Left ventricle myocardium superior (tissue), 1 donor: ENCODE results near the gene PTCRA. TPM values are rescaled to one million over a fixed set of nuclear protein-coding genes. Genes with fewer than 3 reads are reported as not detected.
A peak's percentile ranks its signal among the peaks of the same experiment; 100 is the strongest.

Experiments
- ATAC-seq: fragments of 200-7000 bp; cut with Tn5 transposase; one replicate; pipeline ENCODE4 v1.9.1; 2020; ENCODE audit warnings: mild to moderate bottlenecking, moderate library complexity
- DNase-seq: peaks from one replicate; pipeline ENCODE4 v3.0.0-alpha.2; 2020
- intact Hi-C: fragments of 100-400 bp; cut with micrococcal nuclease; formaldehyde crosslinking; loops from one replicate; pipeline ENCODE4 v1.11.0; 2022
- total RNA-seq: library from RNA; stranded (reverse); fragmentation: NEBNext Ultra II Directional; extraction: Animal tissue kit (Norgen Biotek cat#: 25700); gene quantifications from one replicate; pipeline ENCODE4 v1.2.1, GENCODE V29; 2021
- donor health status: DM: no; HTN: yes; CAD: no; lungs with severe emphysema.

The PTCRA gene
- total RNA-seq, 1 donor from 2014 or later = not detected

GRCh38 chr6:42967228-42967627, 51.4 kb downstream of the PTCRA start:
- intact Hi-C loops = no loop called here
- DNase-seq = no peak
- no peak for ATAC-seq

- intact Hi-C loops = no loop called here
Measured at GRCh38 chr6:42968126-42968701, 52.4 kb downstream of the PTCRA start.

GRCh38 chr6:42968783-42969182, 52.9 kb downstream of the PTCRA start:
- DNase-seq (no peak), ATAC-seq (no peak)
- intact Hi-C loops = no loop called here

More at GRCh38 chr6:42968126-42968701, 52.4 kb downstream of the PTCRA start:
- ATAC-seq (no peak), DNase-seq (no peak)

- ATAC-seq (no peak), DNase-seq (no peak)
- intact Hi-C loops = no loop called here
Measured at GRCh38 chr6:42969431-42969830, 53.6 kb downstream of the PTCRA start.

- intact Hi-C loops = no loop called here
Measured at GRCh38 chr6:42969934-42970333, 54.1 kb downstream of the PTCRA start.

GRCh38 chr6:42970871-42971612, 55.2 kb downstream of the PTCRA start:
- DNase-seq (no peak), ATAC-seq (peak; percentile 51)
- intact Hi-C loops = no loop called here

More at GRCh38 chr6:42969934-42970333, 54.1 kb downstream of the PTCRA start:
- ATAC-seq = no peak
- no peak for DNase-seq

GRCh38 chr6:42971746-42972327, 56.0 kb downstream of the PTCRA start:
- DNase-seq = no peak
- no peak for ATAC-seq
- intact Hi-C loops = no loop called here

- no peak for ATAC-seq
- DNase-seq = no peak
- intact Hi-C loops = no loop called here
Measured at GRCh38 chr6:42973926-42974325, 58.1 kb downstream of the PTCRA start.

- DNase-seq = no peak
- intact Hi-C loops = no loop called here
- ATAC-seq = no peak
Measured at GRCh38 chr6:42974919-42975505, 59.2 kb downstream of the PTCRA start.

Other genes with a start within 250 kb of the PTCRA start
- gene PRPH2, start 193.5 kb upstream of the PTCRA start, total RNA-seq = 0.47 TPM
- gene TBCC, start 169.9 kb upstream of the PTCRA start, total RNA-seq = 10.6 TPM
- 13.0 TPM for gene BICRAL, start 134.0 kb upstream of the PTCRA start, total RNA-seq
- 46.5 TPM for gene RPL7L1, start 36.4 kb upstream of the PTCRA start, total RNA-seq
- 19.5 TPM for gene CNPY3, start 13.4 kb downstream of the PTCRA start, total RNA-seq
- 2.0 TPM for gene GNMT, start 44.7 kb downstream of the PTCRA start, total RNA-seq
- gene PEX6, start 63.1 kb downstream of the PTCRA start, total RNA-seq = 27.8 TPM
- gene PPP2R5D, start 68.5 kb downstream of the PTCRA start, total RNA-seq = 40.3 TPM
- gene MEA1, start 97.9 kb downstream of the PTCRA start, total RNA-seq = 28.7 TPM
- 167 TPM for gene KLHDC3, start 98.2 kb downstream of the PTCRA start, total RNA-seq
- gene RRP36, start 105.6 kb downstream of the PTCRA start, total RNA-seq = 27.6 TPM
- 9.6 TPM for gene CUL7, start 137.8 kb downstream of the PTCRA start, total RNA-seq
- 116 TPM for gene MRPL2, start 143.4 kb downstream of the PTCRA start, total RNA-seq
- gene KLC4, start 143.6 kb downstream of the PTCRA start, total RNA-seq = 35.9 TPM
- 2.1 TPM for gene PTK7, start 160.3 kb downstream of the PTCRA start, total RNA-seq